Body of pancreas (tissue), 4 donors: ENCODE data around the gene VAMP7.

Source experiments
- POLR2A ChIP-seq, 3 donors: fragments of 450-650 bp; IDR thresholded peaks; one replicate each; pipeline ENCODE4 v1.6.1; 2016; ENCODE audit warnings: antibody characterized with exemption in 3 of 3, mild to moderate bottlenecking in 2 of 3
- TF ChIP-seq, protein P1 (sequence below), 7 experiments: fragments of 450-650 bp in 4 of 7; fragments of 200-600 bp in 3 of 7; sonication (generic) in 3 of 7; IDR thresholded peaks; one replicate each; pipeline ENCODE4 v1.5.1; 2016 to 2019; ENCODE audit warnings: antibody characterized with exemption in 7 of 7

DNA sequence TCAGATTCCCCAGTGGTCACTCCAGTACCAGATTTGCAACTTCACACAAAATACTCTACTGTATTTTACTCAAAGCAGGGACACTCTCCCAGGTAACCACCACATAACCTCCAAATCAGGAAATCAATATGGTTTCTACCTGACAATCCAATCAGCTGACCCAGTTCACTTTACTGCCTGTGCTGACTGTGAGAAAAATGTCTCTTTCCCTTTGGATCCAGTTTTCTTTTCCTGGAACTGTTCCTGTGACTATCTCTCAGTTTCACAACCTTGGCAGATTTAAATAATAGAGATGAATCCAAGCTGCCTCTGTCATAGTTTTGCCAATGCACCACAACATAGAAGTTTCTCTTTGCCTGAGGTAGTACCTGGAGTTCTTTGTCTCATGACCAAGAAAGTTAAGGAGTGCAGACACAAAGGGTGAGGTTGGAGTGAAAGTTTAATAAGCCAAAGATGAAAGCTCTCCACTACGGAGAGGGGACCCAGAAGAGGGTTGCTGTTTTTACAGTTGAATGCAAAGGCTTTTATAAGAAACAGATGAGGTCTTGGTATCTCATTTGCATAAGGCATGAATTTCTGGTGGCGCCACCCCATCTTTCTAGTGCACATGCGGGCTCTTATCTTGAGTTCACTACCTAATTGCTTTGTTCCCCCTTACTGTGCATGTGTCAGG is 86.6 kb downstream of the VAMP7 start:
- TF ChIP-seq POLR2A (IDR thresholded peaks at IDR 0.05), result no peak
- TF ChIP-seq, protein P1, sequence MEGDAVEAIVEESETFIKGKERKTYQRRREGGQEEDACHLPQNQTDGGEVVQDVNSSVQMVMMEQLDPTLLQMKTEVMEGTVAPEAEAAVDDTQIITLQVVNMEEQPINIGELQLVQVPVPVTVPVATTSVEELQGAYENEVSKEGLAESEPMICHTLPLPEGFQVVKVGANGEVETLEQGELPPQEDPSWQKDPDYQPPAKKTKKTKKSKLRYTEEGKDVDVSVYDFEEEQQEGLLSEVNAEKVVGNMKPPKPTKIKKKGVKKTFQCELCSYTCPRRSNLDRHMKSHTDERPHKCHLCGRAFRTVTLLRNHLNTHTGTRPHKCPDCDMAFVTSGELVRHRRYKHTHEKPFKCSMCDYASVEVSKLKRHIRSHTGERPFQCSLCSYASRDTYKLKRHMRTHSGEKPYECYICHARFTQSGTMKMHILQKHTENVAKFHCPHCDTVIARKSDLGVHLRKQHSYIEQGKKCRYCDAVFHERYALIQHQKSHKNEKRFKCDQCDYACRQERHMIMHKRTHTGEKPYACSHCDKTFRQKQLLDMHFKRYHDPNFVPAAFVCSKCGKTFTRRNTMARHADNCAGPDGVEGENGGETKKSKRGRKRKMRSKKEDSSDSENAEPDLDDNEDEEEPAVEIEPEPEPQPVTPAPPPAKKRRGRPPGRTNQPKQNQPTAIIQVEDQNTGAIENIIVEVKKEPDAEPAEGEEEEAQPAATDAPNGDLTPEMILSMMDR (IDR thresholded peaks at IDR 0.05), result no peak
